Measurements from ENCODE around the gene ALOX5AP. TPM values are rescaled to one million over a fixed set of nuclear protein-coding genes. Genes with fewer than 3 reads are reported as not detected.

Gene ALOX5AP
- total and polyA plus RNA-seq, 7 donors: 2.5 to 12.2 (median 5.2) TPM

DNA sequence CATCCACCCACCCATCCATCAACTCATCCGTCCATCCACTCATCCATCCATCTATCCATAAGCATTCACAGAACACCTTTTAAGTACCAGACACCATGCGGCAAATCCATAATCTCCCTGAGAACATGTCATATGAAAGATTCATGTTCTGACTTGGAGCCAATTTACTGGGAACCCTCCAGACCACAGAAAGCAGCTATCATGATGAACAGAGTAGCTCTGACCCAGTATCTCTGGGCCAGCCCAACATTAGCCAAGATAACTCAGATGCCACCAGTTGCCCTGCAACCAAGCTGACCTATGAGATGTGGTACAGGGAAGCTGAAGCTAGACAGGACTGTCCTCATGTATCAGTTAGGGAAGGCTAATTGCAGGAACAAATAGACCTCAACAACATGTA lies 51.3 kb downstream of the ALOX5AP start:
- intact Hi-C loops (cut with DNase I): no loop called here
- 95 to 98% (median 95%) methylated on average over 2 of the region's 2 CpGs for WGBS, 3 donors
- no peak for DNase-seq
- Histone ChIP-seq H3K27me3 (ENCODE audit: insufficient read depth in 3 of 3, low read length in 2 of 3) (no peaks in the 10 kb centered on the region), H3K36me3 (ENCODE audit: insufficient read depth in 1 of 2, low read depth in 1 of 2) (no peaks in the 10 kb centered on the region), H3K27ac (no peak overlapping the region), H3K4me1 (no peaks in the 10 kb centered on the region), H3K9me3 (no peaks in the 10 kb centered on the region), H3K4me3 (no peak overlapping the region)
- no peak for TF ChIP-seq CTCF (IDR thresholded peaks at IDR 0.05)
- no peak for ATAC-seq

GRCh38 chr13:30787738-30788525 lies 52.6 kb downstream of the ALOX5AP start:
- Histone ChIP-seq H3K27me3 (ENCODE audit: insufficient read depth in 3 of 3, low read length in 2 of 3) (no peaks in the 10 kb centered on the region), H3K4me1 (peaks cover 10% of the 10 kb centered on the region), H3K9me3 (no peaks in the 10 kb centered on the region), H3K4me3 (no peak overlapping the region), H3K27ac (no peak overlapping the region), H3K36me3 (ENCODE audit: insufficient read depth in 1 of 2, low read depth in 1 of 2) (no peaks in the 10 kb centered on the region)
- no peak for ATAC-seq
- no peak for DNase-seq
- intact Hi-C loops (cut with DNase I): no loop called here
- whole genome bisulfite sequencing, 3 donors: 81 to 85% (median 84%) methylated on average over 14 of the region's 14 CpGs
- TF ChIP-seq CTCF (IDR thresholded peaks at IDR 0.05): no peak

- no peaks in the 10 kb centered on the region for H3K36me3 ChIP-seq (ENCODE audit: insufficient read depth in 1 of 2, low read depth in 1 of 2)
- ATAC-seq (no peak), DNase-seq (no peak)
- TF ChIP-seq CTCF (IDR thresholded peaks at IDR 0.05): no peak
- intact Hi-C loops (cut with DNase I): no loop called here
- H3K27me3 ChIP-seq (ENCODE audit: insufficient read depth in 3 of 3, low read length in 2 of 3): no peaks in the 10 kb centered on the region
- H3K4me3 ChIP-seq: no peak overlapping the region
- H3K27ac ChIP-seq: no peak overlapping the region
- H3K4me1 ChIP-seq: peaks cover 10% of the 10 kb centered on the region
- no peaks in the 10 kb centered on the region for H3K9me3 ChIP-seq
- 82 to 91% (median 87%) methylated on average over 3 of the region's 3 CpGs for WGBS, 3 donors
Observed at GRCh38 chr13:30789166-30789862, 54.0 kb downstream of the ALOX5AP start.

- WGBS, 3 donors: 87 to 94% (median 92%) methylated on average over 2 of the region's 2 CpGs
- H3K4me1 ChIP-seq: peaks cover 10% of the 10 kb centered on the region
- no peaks in the 10 kb centered on the region for H3K27me3 ChIP-seq (ENCODE audit: insufficient read depth in 3 of 3, low read length in 2 of 3)
- no peaks in the 10 kb centered on the region for H3K36me3 ChIP-seq (ENCODE audit: insufficient read depth in 1 of 2, low read depth in 1 of 2)
- intact Hi-C loops (cut with DNase I): loop anchor here in 1 of 2 donors (10.0 kb wide), 1 partner anchor 536 kb away; no protein-coding TSS in a partner anchor
- no peak overlapping the region for H3K27ac ChIP-seq
- ATAC-seq (no peak), DNase-seq (no peak)
- H3K9me3 ChIP-seq: no peaks in the 10 kb centered on the region
- H3K4me3 ChIP-seq: no peak overlapping the region
- TF ChIP-seq CTCF (IDR thresholded peaks at IDR 0.05): no peak
Observed at GRCh38 chr13:30790592-30790991, 55.2 kb downstream of the ALOX5AP start.

Measured in psoas muscle (tissue), 8 donors.